ENCODE data around the gene COPZ2. TPM values are rescaled to one million over a fixed set of nuclear protein-coding genes. Genes with fewer than 3 reads are reported as not detected.

COPZ2 gene
- total RNA-seq, 1 donor from 2014 or later, result 4.0 TPM

- H3K4me3 Mint-ChIP-seq, result no peak overlapping the region
- H3K9me3 Mint-ChIP-seq, result no peaks in the 10 kb centered on the region
- H3K4me1 Mint-ChIP-seq, result no peaks in the 10 kb centered on the region
- peak overlapping the region; percentile 88 for H3K27ac Mint-ChIP-seq (ENCODE audit: unreplicated experiment)
- TF ChIP-seq CTCF (conservative IDR thresholded peaks at IDR 0.05), result no peak
- H3K36me3 Mint-ChIP-seq (ENCODE audit: low read depth), result no peaks in the 10 kb centered on the region
- no peak for DNase-seq (ENCODE audit: low read depth, low spot score)
- H3K27me3 Mint-ChIP-seq (ENCODE audit: low read depth), result peaks cover 21% of the 10 kb centered on the region
Measured at GRCh38 chr17:48031966-48032365, 5.6 kb downstream of the COPZ2 start.

GRCh38 chr17:48030531-48030930 is 7.1 kb downstream of the COPZ2 start:
- no peaks in the 10 kb centered on the region for H3K36me3 Mint-ChIP-seq (ENCODE audit: low read depth)
- H3K4me3 Mint-ChIP-seq, result no peak overlapping the region
- H3K27me3 Mint-ChIP-seq (ENCODE audit: low read depth), result peaks cover 15% of the 10 kb centered on the region
- peaks cover 13% of the 10 kb centered on the region for H3K4me1 Mint-ChIP-seq
- H3K9me3 Mint-ChIP-seq, result no peaks in the 10 kb centered on the region
- no peak overlapping the region for H3K27ac Mint-ChIP-seq (ENCODE audit: unreplicated experiment)
- DNase-seq (ENCODE audit: low read depth, low spot score), result no peak
- no peak for TF ChIP-seq CTCF (conservative IDR thresholded peaks at IDR 0.05)

GRCh38 chr17:48028736-48029135 is 8.9 kb downstream of the COPZ2 start:
- H3K9me3 Mint-ChIP-seq, result no peaks in the 10 kb centered on the region
- peaks cover 27% of the 10 kb centered on the region for H3K4me1 Mint-ChIP-seq
- H3K36me3 Mint-ChIP-seq (ENCODE audit: low read depth), result no peaks in the 10 kb centered on the region
- peaks cover 19% of the 10 kb centered on the region for H3K27me3 Mint-ChIP-seq (ENCODE audit: low read depth)
- DNase-seq (ENCODE audit: low read depth, low spot score), result no peak
- no peak overlapping the region for H3K27ac Mint-ChIP-seq (ENCODE audit: unreplicated experiment)
- TF ChIP-seq CTCF (conservative IDR thresholded peaks at IDR 0.05), result no peak
- no peak overlapping the region for H3K4me3 Mint-ChIP-seq

- Mint-ChIP-seq H3K9me3 (no peaks in the 10 kb centered on the region), H3K27me3 (ENCODE audit: low read depth) (peaks cover 11% of the 10 kb centered on the region), H3K4me1 (peaks cover 36% of the 10 kb centered on the region), H3K36me3 (ENCODE audit: low read depth) (no peaks in the 10 kb centered on the region), H3K27ac (ENCODE audit: unreplicated experiment) (no peak overlapping the region), H3K4me3 (no peak overlapping the region)
- TF ChIP-seq CTCF (conservative IDR thresholded peaks at IDR 0.05), result no peak
- no peak for DNase-seq (ENCODE audit: low read depth, low spot score)
Measured at GRCh38 chr17:48027322-48027981, 10.1 kb downstream of the COPZ2 start.

- peak overlapping the region; percentile 70 for H3K4me3 Mint-ChIP-seq
- H3K9me3 Mint-ChIP-seq, result no peaks in the 10 kb centered on the region
- peak; percentile 87 for DNase-seq (ENCODE audit: low read depth, low spot score)
- no peaks in the 10 kb centered on the region for H3K36me3 Mint-ChIP-seq (ENCODE audit: low read depth)
- peaks cover 10% of the 10 kb centered on the region for H3K27me3 Mint-ChIP-seq (ENCODE audit: low read depth)
- H3K27ac Mint-ChIP-seq (ENCODE audit: unreplicated experiment), result no peak overlapping the region
- TF ChIP-seq CTCF (conservative IDR thresholded peaks at IDR 0.05), result peak; percentile 90
- peaks cover 42% of the 10 kb centered on the region for H3K4me1 Mint-ChIP-seq
Measured at GRCh38 chr17:48026502-48027321, 10.9 kb downstream of the COPZ2 start.
